Right atrium auricular region (tissue), 2 donors: ENCODE results near the gene COL9A3. TPM values are rescaled to one million over a fixed set of nuclear protein-coding genes. Genes with fewer than 3 reads are reported as not detected.
"Not testable (repeated sequence)": the region's sequence is repeated elsewhere in the genome, so short reads cannot be mapped to it uniquely, and the experiment has no call there.

Experiments used
- DNase-seq: peaks from one replicate; pipeline ENCODE4 v3.0.0-alpha.2; 2019; ENCODE audit warnings: low spot score
- H3K27ac ChIP-seq, 2 donors: fragments of 200-600 bp; sonication (generic); 1 replicate in 1 of 2; 2 replicates in 1 of 2; pipeline ENCODE4 v1.5.1; 2016 to 2019
- H3K27me3 ChIP-seq, 2 donors: fragments of 200-600 bp; sonication (generic); one replicate each; pipeline versions ENCODE4 v1.5.1 to v1.6.0; 2017 to 2019
- H3K36me3 ChIP-seq: fragments of 200-600 bp; sonication (generic); one replicate; pipeline ENCODE4 v1.5.1; 2016
- H3K4me1 ChIP-seq, 2 donors: fragments of 200-600 bp; sonication (generic); one replicate each; pipeline versions ENCODE4 v1.5.1 to v1.6.0; 2017 to 2019
- H3K4me3 ChIP-seq, 2 donors: fragments of 200-600 bp; sonication (generic); 1 replicate in 1 of 2; 2 replicates in 1 of 2; pipeline ENCODE4 v1.5.1; 2017 to 2019; ENCODE audit warnings: mild to moderate bottlenecking in 1 of 2, moderate library complexity in 1 of 2
- H3K9me3 ChIP-seq, 2 donors: fragments of 200-600 bp; sonication (generic); one replicate each; pipeline ENCODE4 v1.5.1; 2019
- total RNA-seq, 2 donors: library from RNA; depleted of rRNA; stranded (reverse); fragments of >200 nt; gene quantifications; one replicate each; pipeline ENCODE4 v1.1.0, GENCODE V29; 2016
- TF ChIP-seq, protein P1 (sequence below), 2 donors: fragments of 200-600 bp; sonication (generic); IDR thresholded peaks; one replicate each; pipeline ENCODE4 v1.5.1; 2019; ENCODE audit warnings: antibody characterized with exemption in 2 of 2

Gene COL9A3
- total RNA-seq, 2 donors from 2014 or later, result 4.2 to 5.7 TPM

- no peaks in the 10 kb centered on the region for H3K36me3 ChIP-seq
- peaks cover 0 to 23% of the 10 kb centered on the region in 2 donors for H3K4me1 ChIP-seq
- DNase-seq, result no peak
- TF ChIP-seq, protein P1, sequence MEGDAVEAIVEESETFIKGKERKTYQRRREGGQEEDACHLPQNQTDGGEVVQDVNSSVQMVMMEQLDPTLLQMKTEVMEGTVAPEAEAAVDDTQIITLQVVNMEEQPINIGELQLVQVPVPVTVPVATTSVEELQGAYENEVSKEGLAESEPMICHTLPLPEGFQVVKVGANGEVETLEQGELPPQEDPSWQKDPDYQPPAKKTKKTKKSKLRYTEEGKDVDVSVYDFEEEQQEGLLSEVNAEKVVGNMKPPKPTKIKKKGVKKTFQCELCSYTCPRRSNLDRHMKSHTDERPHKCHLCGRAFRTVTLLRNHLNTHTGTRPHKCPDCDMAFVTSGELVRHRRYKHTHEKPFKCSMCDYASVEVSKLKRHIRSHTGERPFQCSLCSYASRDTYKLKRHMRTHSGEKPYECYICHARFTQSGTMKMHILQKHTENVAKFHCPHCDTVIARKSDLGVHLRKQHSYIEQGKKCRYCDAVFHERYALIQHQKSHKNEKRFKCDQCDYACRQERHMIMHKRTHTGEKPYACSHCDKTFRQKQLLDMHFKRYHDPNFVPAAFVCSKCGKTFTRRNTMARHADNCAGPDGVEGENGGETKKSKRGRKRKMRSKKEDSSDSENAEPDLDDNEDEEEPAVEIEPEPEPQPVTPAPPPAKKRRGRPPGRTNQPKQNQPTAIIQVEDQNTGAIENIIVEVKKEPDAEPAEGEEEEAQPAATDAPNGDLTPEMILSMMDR (IDR thresholded peaks at IDR 0.05), result no peak
- H3K27ac ChIP-seq, result no peak overlapping the region
- no peaks in the 10 kb centered on the region for H3K27me3 ChIP-seq
- H3K4me3 ChIP-seq, result no peak overlapping the region
- H3K9me3 ChIP-seq, result no peaks in the 10 kb centered on the region
Measured at GRCh38 chr20:62872862-62873261, 56.0 kb downstream of the COL9A3 start.

GRCh38 chr20:62873280-62873679 is 56.4 kb downstream of the COL9A3 start:
- H3K4me3 ChIP-seq, result no peak overlapping the region
- peaks cover 0 to 23% of the 10 kb centered on the region in 2 donors for H3K4me1 ChIP-seq
- no peak for DNase-seq
- TF ChIP-seq, protein P1 (IDR thresholded peaks at IDR 0.05), result no peak
- no peaks in the 10 kb centered on the region for H3K9me3 ChIP-seq
- no peaks in the 10 kb centered on the region for H3K27me3 ChIP-seq
- no peak overlapping the region for H3K27ac ChIP-seq
- H3K36me3 ChIP-seq, result no peaks in the 10 kb centered on the region

DNA sequence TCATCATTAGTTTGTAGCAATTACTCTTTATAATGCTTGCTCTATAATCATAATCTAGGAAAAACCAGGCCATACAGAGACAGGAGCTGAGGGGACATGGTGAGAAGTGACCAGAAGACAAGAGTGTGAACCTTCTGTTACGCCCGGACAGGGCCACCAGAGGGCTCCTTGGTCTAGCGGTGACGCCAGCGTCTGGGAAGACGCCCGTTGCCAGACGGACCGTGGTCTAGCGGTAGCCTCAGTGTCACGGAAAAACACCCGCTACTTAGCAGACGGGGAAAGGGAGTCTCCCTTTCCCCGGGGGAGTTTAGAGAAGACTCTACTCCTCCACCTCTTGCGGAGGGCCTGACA is 56.8 kb downstream of the COL9A3 start:
- peak overlapping the region; percentile 48 to 57 for H3K27ac ChIP-seq

DNA sequence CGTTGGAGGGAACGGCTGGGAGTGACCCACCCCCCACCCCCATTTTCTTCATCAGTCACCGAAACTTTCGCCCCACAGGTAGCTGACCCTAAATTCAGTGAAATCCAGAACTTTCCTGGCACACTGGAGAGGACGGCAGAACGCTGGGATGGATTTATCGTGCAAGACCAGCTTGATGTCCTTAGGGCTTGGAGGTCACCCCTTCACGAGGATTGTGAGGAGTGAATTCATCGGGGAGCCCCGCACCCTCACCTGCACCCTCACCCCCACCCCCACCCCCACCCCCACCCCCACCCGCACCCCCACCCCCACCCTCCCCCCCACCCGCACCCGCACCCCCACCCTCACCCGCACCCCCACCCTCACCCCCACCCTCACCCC is 58.1 kb downstream of the COL9A3 start:
- peaks cover 0 to 23% of the 10 kb centered on the region in 2 donors for H3K4me1 ChIP-seq
- peaks cover 3% of the 10 kb centered on the region for H3K36me3 ChIP-seq
- no peaks in the 10 kb centered on the region for H3K27me3 ChIP-seq
- DNase-seq, result no peak
- H3K27ac ChIP-seq, result no peak overlapping the region
- TF ChIP-seq, protein P1 (IDR thresholded peaks at IDR 0.05), result no peak
- no peak overlapping the region for H3K4me3 ChIP-seq
- H3K9me3 ChIP-seq, result no peaks in the 10 kb centered on the region

More for the DNA sequence above, 56.8 kb downstream of the COL9A3 start:
- peaks cover 0 to 23% of the 10 kb centered on the region in 2 donors for H3K4me1 ChIP-seq
- TF ChIP-seq, protein P1 (IDR thresholded peaks at IDR 0.05), result peak; percentile 28 to 75
- H3K36me3 ChIP-seq, H3K4me3 ChIP-seq, H3K9me3 ChIP-seq, H3K27me3 ChIP-seq: not testable (repeated sequence)
- DNase-seq, result peak; percentile 89

DNA sequence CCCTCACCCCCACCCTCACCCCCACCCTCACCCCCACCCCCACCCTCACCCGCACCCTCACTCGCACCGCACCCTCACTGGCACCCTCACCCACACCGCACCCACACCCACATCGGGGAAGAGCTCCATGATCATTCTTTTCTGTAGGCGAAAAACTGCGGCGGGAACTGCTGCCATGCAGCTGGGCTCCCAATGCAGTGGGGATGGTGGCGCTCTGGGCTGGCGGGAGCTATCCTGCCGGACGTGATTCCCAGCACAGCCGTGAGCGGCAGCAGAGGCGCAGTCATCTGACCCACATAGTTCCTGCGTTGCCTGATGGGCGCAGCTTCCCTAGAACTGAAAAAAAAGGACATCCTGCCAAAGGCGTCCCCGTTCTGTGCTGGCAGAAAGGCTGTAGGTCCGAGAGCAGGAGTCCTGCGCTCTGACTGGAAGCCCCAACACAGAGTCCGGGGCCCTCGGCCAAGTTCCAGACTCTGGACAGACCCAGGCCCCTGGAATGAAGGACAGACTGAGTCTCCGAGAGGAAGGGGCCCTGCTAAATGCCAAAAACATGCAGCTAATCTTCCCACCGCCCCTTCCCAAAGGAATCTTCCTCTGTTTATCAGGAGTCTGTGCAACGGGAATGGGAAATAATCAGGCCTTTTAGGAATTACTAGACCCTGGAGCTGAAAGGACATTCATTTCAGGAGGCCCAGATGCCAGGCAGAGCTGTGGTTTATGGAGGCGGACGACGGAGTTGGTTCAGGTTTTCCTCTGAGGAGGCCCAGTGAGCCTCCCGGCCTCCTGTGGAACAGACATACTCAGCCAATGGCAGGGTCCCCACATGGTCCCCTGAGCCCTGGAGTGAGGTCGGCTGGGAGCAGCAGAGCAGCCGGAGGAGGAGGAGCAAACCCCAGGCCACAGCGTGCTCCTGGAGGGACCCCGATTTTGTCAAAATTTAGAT is 58.8 kb downstream of the COL9A3 start:
- Histone ChIP-seq H3K27ac (peak overlapping the region; percentile 68 to 75), H3K4me3 (peak overlapping the region in 1 of 2 donors; percentile 25), H3K4me1 (peaks cover 0 to 23% of the 10 kb centered on the region in 2 donors), H3K27me3 (no peaks in the 10 kb centered on the region), H3K36me3 (peaks cover 10% of the 10 kb centered on the region), H3K9me3 (no peaks in the 10 kb centered on the region)
- peak; percentile 93 for DNase-seq
- TF ChIP-seq, protein P1 (IDR thresholded peaks at IDR 0.05), result peak in 1 of 2 donors; percentile 62
